GM10266 (cell line): ENCODE data around the gene STMN1.

Experiments
- DNase-seq: peaks from one replicate; pipeline ENCODE4 v3.0.0; 2012; ENCODE audit errors: extremely low spot score
- CTCF ChIP-seq: IDR thresholded peaks from 2 replicates; pipeline ENCODE4 v1.5.1; 2012; ENCODE audit warnings: mild to moderate bottlenecking, low read depth; ENCODE audit not compliant: control insufficient read depth, insufficient read depth; ENCODE audit errors: missing control alignments

STMN1 gene

GRCh38 chr1:25890239-25891034 lies 15.8 kb downstream of the STMN1 start:
- no peak for DNase-seq
- TF ChIP-seq CTCF = no peak

DNA sequence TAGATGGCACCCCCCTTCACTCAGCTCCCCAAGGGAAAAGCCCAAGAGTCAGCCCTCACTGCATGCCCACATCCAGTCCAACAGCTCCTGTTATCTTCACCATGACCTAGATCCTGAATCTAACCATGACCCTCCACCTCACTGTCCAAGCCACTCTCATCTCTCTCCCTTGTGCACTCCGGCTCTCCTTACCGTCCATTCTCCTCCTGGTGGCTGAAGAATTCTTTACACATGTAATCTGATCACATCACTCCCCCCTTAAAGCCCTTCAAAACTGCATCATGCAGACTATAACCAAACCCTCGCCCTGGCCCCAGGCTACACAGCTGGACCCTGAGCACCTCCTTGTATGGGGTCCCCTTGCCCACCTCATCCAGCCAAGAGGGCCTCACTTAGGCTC lies 16.7 kb downstream of the STMN1 start:
- TF ChIP-seq CTCF = no peak

DNA sequence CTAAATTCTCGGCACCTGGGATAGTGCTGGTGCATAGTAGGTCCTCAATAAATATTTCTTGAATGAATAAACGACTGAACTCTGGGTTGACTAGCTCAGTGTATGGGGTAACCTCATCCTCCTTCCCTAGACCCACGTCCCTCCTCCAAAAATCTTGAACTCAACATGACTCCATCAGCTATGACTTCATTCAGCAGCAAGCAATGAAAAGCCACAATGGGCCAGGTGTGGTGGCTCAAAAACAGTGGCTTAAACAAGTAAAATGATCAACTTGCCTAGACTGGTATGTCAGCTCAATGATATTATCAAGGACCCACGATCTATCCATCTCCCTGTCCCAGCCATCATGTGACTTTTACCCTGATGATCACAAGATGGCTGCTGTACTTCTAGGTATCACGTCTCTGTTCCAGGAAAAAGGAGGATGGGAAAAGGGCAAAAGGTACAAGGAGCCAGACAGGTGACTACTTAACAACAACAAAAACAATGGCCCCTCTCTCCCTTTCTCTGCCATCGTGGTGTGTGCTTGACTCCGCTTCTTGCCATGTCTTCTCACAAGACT lies 17.7 kb downstream of the STMN1 start:
- no peak for DNase-seq
- TF ChIP-seq CTCF = no peak

More for the DNA sequence above, 16.7 kb downstream of the STMN1 start:
- no peak for DNase-seq

DNA sequence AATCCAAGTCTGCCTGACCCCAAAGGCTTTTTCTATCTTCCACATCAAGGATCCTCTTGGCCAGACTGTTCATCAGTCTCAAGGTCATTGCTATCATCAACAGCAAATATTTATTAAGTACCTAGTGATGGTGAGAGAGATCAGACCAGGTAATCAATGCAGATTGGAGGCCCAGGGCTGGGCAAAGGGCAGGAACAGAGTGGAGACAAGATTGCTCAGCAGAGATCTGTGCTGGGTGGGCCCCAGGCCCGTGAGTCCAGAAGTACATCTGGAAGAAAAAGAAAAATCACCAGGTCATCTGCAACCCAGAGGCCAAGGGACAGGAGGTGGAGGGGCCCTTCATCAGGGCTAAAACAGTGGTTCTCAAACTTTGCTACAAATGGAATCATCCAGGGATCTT lies 20.6 kb downstream of the STMN1 start:
- no peak for TF ChIP-seq CTCF
- no peak for DNase-seq

DNA sequence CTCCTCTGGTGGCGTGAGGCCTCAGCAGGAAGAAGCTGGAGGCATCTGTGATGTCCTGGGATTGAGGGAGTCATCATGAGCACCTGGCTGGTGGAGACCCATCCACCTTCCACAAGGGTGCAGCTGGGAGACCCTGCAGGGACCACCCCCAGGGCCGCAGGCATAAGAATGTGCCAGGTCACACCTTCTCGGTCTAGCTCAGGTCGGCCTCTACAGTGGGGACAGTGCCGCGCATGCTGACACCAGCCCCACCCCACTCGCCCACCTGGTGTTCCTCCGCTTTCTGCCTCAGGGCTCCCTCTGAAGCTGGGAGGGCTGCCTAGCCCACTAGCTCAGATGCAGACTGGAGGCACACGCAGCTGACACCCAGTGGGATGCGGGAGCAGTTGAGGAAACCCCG lies 25.0 kb downstream of the STMN1 start:
- no peak for DNase-seq
- TF ChIP-seq CTCF = no peak

DNA sequence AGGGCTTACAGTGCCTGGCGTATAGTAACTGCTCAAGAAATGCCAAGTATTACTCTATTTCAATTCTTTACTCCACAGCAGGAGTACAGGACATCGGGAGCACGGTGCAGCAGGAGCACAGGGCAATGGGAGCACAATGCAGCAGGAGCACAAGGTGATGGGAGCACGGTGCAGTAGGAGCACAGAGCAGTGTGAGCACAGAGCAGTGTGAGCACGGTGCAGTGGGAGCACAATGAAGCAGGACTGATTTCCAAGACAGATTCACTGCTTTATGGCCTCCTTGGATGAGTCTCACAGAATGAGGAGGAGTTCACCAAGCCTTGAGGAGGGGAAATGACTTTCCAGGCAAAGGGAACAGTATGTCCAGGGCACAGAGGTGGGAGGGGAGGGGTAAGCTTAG lies 25.7 kb downstream of the STMN1 start:
- no peak for TF ChIP-seq CTCF
- no peak for DNase-seq

- DNase-seq = no peak
- TF ChIP-seq CTCF = no peak
Measured at GRCh38 chr1:25879675-25880074, 26.5 kb downstream of the STMN1 start.
